DOHH2 (cell line): ENCODE measurements around the gene STRN4.

Experiments used
- EZH2phosphoT487 ChIP-seq: fragments of 200-600 bp; sonication (generic); IDR thresholded peaks from 2 replicates; pipeline ENCODE4 v1.6.1; 2017; ENCODE audit warnings: borderline replicate concordance, mild to moderate bottlenecking, antibody characterized with exemption, low read length, moderate library complexity, mixed read lengths
- TF ChIP-seq, protein P1 (sequence below): fragments of 200-600 bp; sonication (generic); IDR thresholded peaks from one replicate; pipeline ENCODE4 v1.5.1; 2014; ENCODE audit warnings: antibody characterized with exemption, mild to moderate bottlenecking, low read depth, low read length; ENCODE audit not compliant: poor library complexity, severe bottlenecking

DNA sequence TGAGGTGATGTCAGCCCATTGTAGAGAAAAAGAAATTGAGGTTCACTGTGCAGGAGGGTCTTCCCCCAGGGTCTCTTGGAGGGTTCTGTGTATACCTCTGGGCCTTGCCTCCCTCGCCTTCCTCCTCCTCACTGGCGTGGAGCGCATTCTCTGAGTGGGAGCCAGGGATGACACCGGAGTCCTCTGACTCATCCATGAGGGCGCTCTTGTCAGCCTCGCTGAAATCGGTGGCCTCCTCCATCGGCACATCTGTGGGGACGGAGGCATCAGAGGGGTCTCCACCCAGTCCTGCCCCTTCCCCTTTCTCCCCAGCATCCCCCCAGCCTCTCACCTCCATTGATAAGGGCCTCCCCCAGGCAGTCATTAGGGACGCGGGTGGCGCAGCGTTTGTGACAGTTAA is 45.5 kb downstream of the STRN4 start:
- TF ChIP-seq, protein P1, sequence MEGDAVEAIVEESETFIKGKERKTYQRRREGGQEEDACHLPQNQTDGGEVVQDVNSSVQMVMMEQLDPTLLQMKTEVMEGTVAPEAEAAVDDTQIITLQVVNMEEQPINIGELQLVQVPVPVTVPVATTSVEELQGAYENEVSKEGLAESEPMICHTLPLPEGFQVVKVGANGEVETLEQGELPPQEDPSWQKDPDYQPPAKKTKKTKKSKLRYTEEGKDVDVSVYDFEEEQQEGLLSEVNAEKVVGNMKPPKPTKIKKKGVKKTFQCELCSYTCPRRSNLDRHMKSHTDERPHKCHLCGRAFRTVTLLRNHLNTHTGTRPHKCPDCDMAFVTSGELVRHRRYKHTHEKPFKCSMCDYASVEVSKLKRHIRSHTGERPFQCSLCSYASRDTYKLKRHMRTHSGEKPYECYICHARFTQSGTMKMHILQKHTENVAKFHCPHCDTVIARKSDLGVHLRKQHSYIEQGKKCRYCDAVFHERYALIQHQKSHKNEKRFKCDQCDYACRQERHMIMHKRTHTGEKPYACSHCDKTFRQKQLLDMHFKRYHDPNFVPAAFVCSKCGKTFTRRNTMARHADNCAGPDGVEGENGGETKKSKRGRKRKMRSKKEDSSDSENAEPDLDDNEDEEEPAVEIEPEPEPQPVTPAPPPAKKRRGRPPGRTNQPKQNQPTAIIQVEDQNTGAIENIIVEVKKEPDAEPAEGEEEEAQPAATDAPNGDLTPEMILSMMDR: no peak
- no peak for TF ChIP-seq EZH2phosphoT487
